Right renal cortex interstitium (tissue), 3 donors: ENCODE data around the gene ABHD2. TPM values are rescaled to one million over a fixed set of nuclear protein-coding genes. Genes with fewer than 3 reads are reported as not detected.
A peak's percentile ranks its signal among the peaks of the same experiment; 100 is the strongest.
"Not testable (repeated sequence)": the region's sequence is repeated elsewhere in the genome, so short reads cannot be mapped to it uniquely, and the experiment has no call there.

Experiments
- DNase-seq, 3 donors: peaks; one replicate each; pipeline ENCODE4 v3.0.0-alpha.2; 2013; ENCODE audit warnings: low read depth in 3 of 3, low spot score in 2 of 3
- polyA plus RNA-seq, 3 donors: library from polyadenylated mRNA; unstranded; fragments of 120-200 nt; gene quantifications; one replicate each; pipeline ENCODE4 v1.2.1, GENCODE V29; 2013; ENCODE audit not compliant: insufficient read length in 3 of 3

ABHD2 gene
- polyA plus RNA-seq, 3 donors: 32.7 to 35.7 (median 33.8) TPM

DNA sequence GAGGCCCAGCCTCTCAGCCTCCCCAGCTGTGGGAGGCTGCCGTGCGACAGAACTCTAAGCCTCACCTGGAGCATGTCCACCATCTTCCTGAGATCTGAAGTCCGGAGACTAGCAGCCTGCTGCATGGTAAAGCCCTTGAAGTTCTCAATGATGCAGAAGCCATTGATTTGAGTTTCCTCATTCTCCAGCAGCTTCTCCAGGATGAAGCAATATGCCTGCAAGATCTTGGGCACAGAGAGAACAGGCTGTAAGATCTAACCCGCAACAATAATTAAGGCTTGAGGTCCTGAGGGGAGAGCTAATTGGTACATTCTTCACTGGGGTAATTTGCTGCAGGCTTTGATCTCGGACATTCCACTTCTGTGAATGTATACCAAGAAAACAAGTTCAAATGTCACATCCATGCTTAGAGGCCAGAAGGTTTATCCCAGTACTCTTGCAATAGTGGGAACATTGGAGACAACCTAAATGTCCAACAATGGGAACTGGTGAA is 123.5 kb downstream of the ABHD2 start:
- no peak for DNase-seq

DNA sequence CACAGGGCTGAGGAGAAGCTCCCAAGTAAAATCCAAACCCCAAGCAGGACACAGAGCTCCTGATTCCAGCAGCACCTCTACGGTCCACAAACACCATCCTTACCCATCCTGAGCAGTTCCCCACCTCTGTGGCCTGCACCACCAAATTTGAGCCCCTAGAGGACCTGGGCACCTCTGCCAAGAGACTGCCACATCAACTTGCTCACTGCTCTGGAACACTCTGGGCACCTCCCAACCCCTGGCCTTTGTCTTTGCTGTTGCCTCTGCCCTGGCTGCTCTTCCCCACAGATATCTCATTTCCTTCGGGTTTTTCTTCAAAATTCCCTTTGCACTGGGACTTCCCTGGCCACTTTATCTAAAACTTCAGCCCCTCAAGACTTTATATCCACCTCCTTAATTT is 127.4 kb downstream of the ABHD2 start:
- no peak for DNase-seq

DNA sequence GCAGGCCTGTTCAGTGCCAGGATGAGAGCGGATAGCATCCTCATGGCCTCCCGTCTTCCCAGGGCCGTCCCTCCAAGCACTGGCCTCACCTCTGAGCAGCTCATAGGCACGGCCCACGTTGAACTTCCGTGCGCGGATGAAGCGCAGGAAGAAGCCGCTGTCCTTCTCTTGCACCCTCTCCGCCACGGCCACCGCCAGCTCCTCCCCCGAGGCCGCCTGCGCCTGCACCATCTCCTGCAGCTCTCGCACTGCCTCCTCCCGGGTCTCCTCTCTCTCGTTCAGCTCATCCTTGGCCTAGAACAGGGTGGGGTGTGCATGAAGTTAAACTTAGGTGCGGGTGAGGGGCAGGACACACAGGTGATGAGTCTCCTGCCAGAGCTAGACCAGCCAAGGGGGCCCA is 128.8 kb downstream of the ABHD2 start:
- no peak for DNase-seq

DNA sequence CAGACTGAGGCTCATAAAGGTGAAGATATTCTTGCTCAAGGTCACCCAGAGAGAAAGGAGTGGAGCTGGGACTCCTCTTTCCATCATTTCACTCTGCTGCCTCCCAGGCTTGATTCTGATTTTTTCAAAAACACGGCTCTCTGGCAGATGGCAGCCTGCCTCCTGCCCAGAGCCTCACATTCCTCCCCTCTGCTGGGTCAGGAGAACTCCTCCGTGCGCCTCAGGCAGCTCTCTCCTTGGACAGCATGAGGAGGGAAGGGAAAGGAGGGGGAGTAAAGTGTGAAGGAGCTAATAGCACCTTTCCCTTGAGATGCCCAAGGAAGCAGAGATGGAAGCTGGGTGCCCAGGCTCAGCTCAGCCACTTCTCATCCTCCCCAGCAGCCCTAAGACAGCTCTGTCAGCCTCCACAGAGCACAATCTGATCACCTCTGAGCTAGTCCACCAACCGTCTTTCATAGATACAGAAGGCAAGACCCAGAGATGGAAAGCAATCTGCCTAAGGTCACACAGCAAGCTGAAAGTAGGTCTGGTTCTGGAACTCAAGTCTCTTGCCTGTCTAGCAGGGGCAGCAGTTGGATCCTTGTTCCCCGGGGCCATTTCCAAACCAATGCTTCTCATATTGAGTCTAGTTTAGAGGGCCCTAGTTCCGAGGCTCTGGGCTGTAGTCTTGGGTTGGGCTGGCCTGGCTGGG is 129.6 kb downstream of the ABHD2 start:
- no peak for DNase-seq

DNA sequence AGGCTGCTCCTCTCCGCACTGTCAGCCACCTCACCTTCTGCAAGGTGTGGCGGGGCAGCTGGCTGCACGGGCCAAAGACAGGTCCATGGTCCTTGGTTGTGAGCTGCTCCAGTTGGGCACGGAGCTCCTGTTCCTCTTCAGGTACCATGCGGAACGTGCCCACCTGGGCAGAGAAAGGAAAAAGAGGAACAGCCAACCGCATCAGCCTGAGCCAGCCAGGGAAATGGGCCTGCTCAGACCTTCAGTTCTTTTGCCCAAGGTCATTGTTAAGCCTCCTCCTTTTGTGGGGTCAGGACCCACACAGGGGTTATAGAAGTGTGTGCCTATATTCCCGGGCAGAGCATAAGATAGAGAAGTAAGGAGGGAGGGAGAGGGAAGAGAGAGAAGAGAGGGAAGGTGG is 130.3 kb downstream of the ABHD2 start:
- no peak for DNase-seq

DNA sequence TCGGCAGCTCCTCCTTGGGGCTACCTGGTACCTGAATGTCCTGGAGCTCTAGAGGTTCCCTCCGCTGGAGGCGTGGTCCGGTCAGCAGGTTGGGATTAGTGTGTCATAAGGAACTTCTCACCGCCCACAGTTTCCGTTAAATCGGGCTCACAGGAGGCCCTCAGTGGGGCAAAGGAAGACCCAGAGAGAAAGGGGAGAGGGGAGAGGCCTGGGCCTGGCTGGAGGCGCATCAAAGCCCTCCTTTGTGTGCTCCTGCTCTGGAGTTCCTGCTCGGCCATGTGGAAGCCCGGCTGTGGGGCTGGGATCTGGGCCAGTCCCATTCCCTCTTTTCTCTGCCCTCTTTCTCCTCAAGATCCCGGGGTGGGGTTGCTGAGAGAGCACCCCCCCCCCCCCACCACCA is 133.3 kb downstream of the ABHD2 start, which contains the start of gene RLBP1:
Gene RLBP1, minus strand, starts transcription at position 37 of the 400 bp plus-strand sequence. CDS start 2,604 bp downstream, outside the sequence.
- no peak for DNase-seq

DNA sequence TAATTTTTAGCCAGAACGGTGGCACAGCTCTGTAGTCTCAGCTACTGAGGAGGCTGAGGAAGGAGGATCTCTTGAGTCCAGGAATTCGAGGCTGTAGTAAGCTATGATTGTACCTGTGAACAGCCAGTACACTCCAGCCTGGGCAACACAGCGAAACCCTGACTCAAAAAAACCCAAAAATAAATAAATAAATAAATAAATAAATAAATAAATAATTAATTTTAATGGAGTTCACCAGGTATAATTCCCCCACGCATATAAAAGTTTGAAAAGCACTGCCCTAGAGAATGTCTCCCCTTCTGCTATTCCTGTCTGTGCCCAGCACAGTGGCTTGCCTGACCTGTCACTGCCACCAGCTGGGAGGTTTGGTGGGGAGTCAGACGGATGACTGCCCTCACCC is 137.3 kb downstream of the ABHD2 start:
- DNase-seq: no peak

DNA sequence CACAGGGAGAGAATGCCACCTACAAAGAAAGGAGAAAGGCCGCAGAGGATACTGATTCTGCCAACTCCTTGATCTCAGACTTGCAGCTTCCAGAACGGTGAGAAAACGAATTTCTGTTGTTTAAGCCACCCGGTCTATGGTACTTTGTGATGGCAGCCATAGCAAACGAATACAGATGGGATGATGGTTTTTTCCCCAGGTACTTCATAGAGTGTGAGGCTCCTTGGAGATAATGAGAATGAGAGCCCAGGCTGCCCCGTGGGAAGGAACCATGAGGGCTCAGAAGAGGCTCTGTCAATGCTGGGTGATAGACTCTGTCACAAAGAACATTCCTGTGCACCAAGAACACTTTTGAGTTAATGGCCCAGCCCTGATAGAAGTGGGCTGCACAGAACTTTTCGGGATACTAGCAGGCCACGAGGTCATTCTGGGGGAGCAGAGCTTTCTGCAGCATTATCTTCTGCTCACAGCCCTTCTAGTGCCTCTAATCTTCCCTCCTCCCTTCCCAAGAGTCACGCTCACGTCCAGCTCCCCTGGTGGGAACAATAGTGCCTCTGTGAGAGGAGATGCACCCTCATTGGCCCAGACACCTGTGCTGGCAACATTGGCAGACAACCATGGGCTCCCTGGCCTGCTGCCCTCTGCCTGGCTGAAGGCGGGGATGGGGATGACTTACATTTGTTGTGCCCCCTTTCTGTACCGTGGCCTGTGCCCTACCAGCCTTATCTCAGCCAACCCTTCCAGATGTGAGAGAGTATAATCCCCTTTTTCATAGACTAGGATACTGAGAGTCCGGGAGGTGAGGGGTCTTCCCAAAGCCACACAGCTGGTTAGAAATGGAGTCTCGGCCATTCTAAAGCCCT is 138.3 kb downstream of the ABHD2 start:
- no peak for DNase-seq

DNA sequence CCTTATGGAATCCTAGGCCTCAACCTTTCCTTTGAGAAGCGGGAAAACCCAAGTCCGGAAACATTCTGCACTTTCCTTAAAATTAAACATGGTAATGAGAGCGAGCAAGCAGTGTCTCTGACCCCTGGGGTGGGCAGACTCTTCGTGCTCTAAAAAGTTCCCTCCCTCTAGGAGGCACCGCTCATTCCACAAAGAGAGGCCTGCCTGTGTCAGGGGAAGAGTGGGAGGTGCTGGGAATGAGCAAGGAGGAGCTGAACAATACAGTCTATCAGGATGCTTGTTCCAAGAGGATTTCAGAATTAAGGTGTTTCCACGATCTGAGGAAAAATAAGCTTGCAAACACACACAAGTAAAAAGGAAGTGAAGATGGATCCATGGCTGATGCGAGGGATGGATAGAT is 139.2 kb downstream of the ABHD2 start:
- no peak for DNase-seq

DNA sequence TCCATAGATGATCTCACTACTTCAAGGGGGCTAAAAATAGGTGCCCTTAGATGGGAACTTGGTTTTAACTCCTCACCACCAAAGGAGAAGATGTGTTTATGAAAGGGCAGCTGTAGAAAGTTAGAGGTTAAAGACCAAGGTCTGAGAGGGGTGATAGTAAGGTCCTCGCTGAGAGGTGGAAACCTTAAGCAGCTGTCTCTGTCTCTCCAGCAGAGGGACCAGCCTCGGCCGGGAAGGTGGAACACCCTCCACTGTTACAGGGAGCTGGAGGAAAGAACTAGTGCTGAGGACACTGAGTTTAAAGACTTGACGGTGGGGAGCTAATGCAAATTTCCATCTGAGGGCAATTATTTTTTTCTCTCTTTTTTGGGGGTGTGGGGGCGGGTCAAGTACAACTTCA is 142.0 kb downstream of the ABHD2 start:
- DNase-seq: no peak

DNA sequence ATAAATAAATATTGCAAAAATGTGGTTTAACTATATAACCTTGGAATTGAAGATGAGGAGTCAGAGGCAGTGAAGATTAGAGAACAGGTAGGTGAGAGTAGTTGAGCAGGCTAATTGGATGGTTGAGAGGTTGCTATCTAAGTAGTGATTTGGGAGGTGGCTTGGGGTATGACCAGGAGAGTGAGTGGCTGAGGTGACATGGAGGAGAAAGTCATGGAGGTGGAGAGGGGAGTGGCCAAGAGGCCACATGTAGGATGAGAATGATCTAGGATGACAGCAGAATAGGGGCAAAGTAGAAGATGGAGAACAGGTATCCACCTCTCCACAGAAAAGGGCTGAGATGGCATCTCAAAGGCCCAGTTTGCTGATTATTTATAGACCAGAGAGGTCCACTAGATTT is 143.6 kb downstream of the ABHD2 start:
- DNase-seq: no peak

DNA sequence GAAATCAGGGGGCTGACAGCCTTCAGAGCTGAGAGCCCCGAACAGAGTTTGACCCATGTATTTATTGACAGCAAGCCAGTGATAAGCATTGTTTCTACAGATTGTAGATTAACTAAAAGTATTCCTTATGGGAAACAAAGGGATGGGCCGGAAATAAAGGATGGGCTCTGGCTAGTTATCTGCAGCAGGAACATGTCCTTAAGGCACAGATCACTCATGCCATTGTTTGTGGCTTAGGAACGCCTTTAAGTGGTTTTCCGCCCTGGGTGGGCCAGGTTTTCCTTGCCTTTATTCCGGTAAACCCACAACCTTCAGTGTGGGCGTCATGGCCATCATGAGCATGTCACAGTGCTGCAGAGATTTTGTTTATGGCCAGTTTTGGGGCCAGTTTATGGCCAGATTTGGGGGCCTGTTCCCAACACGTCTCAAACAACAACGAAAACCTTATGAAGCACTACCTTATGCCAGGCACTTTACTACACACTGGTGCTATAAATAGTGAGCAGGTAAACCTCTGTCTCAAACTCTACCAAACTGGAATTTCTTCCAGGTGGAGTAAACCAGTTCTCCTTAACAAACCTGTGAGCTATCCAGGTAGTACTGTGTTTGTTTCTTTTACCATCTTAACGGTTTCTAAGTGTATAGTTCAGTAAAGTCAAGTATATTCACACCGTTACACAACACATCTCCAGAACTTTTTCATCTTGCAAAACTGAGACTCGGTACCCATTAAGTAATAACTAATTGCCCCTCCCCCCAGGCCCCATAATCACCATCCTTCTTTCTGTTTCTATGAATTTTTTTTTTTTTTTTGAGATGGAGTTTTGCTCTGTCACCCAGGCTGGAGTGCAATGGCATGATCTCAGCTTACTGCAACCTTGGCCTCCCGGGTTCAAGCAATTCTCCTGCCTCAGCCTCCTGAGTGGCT is 151.9 kb downstream of the ABHD2 start:
- not testable (repeated sequence) for DNase-seq

DNA sequence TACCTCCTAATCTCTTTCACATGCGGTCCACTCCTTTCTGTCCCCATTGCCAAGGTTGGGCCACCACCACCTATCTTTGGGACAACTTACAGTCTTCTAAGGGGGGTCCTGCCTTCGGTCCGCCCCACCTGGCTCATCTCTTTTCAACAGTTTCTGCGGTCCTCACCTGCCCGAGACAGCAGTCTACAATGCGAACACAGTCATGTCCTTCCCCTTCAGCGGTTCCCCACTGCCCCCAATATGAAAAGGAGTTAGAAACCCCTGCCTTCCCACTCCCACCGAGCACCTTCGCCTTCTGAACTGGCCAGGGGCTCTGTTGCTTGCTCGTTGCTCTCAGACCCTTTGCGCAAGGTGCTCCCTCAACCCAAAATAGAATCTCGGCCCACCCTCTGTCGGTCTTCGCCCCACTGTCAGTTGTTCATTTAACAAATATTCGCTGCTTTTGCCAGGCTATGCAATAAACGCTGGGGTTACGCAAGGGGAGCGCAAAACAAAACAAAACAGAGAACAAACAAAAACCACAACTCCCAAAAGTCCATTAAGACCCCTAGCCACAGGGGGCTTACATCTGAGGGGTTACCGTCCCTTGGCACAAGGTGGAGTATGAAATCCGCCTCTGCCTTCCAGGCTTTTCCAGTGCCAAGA is 154.9 kb downstream of the ABHD2 start:
- DNase-seq: no peak

DNA sequence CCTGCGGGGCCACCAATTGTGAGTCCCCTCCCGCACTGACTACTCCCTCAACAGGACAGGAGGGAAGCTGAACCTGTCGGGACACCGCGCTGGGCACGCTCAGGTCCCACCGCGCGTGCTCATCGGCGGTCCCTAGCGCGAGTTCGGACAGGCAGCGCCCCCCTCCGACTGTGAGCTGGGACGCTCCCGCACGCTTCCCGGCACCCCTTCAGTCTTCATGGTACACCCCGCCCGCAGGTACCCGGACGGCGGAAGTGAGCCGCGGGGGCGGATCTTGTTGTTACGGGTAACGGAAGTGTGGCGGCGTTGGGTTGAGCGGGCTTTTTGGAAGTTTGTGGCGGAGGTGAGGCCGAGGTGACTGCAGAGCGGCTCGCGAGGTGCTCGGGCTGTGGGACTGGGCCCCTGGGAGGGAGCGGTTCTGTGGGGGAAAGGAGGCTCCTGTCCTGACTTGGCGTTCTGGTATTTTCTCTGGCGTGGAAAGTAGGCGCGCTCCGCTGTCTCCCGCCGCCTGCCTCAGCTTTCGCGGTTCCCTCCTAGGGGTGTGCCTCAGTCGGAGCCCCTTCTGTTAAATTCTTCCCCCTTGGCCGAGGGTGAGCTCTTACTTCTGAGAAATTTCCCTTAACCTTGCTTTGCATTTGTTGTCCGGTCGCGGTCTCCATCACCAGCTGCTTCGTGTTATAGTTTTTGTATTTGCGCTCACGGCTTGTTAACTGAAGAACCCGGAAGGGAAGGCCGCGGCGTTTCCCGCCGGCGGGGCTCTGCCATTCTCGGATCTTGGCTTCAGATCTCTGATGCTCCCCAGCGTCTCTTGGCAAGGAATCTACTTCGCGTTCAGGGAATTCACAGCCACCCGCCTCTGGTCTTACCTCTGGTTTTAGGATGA is 155.7 kb downstream of the ABHD2 start, which contains the start of gene FANCI:
Gene FANCI, plus strand, starts transcription at position 289 of the 883 bp plus-strand sequence. CDS start 3,669 bp downstream, outside the sequence.
- peak; percentile 74 to 85 (median 84) for DNase-seq

DNA sequence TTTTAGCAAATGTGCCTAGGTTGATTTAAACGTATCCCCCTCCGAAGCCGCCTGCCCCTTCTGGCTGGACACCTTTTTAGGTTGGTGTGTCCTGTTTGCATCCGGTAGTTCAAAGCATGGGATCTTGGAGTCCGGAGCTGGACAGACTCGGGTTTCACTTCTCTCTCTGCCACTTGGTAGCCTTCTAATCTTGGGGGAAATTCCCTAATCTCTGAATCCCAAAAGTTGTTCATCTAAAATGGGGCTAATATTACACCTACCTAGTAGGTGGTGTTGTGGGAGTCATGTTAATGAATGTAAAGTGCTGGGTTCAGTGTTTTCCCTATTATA is 156.3 kb downstream of the ABHD2 start:
- no peak for DNase-seq

DNA sequence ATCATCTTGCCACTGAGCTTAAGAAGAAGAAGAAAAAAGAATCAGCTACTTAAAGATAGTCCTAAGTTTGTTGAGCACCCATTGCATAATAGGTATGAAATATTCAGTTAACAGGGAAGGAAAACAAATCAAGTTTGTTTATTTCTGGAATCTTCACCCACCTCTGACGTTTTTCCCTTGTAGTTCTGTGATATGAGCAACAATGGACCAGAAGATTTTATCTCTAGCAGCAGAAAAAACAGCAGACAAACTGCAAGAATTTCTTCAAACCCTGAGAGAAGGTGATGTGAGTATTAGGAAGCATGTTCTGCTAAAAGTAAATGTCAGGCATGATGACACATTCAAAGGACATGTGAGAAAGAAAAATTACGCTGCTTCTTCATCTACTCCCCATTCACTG is 159.2 kb downstream of the ABHD2 start:
- no peak for DNase-seq

DNA sequence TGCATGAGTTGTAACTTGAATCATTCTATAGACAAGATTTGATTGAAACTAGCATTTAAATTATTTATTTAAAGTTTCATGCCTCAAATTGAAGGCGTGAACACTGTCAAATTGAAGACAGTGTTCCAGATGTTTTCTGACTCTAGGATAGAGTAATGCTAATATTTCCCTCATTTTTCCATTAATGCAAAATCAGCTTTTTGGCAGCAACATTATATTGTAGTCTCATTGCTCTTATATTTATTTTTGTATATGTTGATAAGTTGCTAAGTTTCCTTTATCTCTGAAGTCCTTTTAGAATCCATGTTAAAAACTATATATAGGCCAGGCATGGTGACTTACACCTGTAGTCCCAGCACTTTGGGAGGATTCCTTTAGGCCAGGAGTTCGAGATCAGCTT is 160.3 kb downstream of the ABHD2 start:
- DNase-seq: no peak

DNA sequence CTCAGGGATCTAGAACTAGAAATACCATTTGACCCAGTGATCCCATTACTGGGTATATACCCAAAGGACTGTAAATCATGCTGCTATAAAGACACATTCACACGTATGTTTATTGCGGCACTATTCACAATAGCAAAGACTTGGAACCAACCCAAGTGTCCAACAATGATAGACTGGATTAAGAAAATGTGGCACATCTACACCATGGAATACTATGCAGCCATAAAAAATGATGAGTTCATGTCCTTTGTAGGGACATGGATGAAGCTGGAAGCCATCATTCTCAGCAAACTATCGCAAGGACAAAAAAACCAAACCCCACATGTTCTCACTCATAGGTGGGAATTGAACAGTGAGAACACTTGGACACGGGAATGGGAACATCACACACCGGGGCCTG is 161.9 kb downstream of the ABHD2 start:
- DNase-seq: not testable (repeated sequence)
